Measurements from ENCODE around the gene RMC1.
"Not testable (repeated sequence)": the region's sequence is repeated elsewhere in the genome, so short reads cannot be mapped to it uniquely, and the experiment has no call there.

The RMC1 gene

DNA sequence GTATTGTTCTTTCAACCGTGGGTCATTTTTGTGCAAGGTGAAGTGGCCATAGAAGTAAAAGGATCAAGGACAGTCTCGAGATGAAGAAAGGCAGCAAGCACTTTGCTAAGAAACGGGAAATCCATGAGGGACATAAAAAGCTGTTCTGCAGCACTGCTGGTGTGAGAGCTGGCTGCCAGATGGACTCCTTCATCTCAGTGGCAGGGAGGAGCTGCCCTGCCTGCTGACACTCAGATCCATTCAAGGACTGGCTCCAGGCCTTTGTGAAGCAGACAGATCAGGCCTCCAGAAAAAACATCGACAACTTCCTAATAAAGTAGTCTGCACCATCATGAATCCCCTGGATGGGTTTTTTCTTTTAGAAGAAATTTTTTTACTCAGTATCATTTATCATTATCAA is 29.5 kb downstream of the RMC1 start:
- DNase-seq (ENCODE audit: low read depth in 2 of 2), result no peak

DNA sequence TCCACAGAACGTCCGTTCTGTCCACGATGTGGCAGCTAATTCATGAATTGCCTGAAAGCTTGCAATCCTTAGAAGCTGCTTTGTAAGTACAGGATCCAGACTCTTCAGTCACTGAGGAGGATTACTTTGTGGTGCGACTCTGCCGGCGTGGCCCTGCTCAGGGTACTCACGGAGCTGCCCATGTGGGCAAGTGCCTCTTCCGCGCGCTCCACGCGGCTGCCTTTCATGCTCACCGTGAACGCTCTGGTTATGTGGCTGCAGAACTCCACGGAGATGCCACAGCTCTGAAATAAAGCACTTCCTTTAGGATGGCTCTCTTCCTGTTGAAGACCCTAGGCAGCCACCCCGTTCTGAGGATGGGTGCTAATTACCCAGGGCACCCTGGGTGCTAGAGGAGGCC is 31.0 kb downstream of the RMC1 start:
- DNase-seq (ENCODE audit: low read depth in 2 of 2), result no peak

DNA sequence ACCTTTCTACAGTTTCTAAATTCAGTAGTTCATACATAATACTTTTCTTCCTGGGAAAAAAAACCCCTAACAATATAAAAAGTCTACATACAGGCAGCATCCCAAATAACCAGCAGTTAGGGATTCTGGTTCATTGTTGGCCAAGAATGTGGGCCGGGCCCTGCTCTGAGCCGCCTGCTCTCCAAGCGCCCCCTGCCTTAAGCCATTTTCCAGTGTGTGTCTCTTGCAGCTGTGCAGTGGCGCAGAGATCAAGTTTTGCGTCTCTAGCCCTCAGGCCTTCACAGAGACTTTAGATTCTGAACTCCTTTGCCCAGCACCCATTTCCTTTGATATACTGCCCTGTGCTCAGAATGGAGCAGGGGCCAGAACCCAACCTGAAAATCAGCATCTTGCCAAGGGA is 32.9 kb downstream of the RMC1 start:
- no peak for DNase-seq (ENCODE audit: low read depth in 2 of 2)

DNA sequence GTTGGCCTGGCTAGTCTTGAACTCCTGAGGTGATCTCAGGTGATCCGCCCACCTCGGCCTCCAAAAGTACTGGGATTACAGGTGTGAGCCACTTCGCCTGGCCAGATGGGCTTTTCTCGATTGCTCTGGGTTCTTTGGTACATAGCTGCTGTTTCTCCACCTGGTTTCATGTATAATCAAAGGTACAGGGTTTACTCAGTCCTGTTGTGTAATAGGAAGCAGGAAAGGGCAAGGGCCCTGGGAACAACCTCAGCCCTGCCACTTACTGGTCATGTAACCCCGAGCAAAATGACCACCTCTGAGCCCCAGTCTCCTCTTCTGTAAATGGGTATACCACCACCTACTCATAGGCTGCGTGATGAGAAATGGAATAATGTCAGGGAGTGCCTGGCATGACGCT is 34.0 kb downstream of the RMC1 start:
- DNase-seq (ENCODE audit: low read depth in 2 of 2), result no peak

DNA sequence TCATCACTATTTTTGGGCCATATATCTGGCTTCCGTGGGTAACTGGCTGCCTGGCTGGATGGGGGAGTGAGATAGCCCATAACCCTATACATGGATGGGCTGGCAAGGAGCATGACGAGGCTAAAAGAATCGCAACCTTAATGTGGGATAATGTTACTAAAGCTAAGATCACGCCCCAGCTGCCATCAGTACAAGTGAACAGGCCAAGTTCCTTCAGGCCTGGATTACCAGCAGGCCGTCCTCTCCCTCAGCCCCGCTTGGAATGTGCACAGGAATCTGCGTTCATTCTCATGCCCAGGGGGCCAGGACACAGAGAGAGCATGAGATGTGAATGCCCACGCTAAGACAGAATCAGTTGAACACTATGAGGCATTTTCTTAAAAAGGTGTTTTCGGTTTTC is 34.7 kb downstream of the RMC1 start:
- DNase-seq (ENCODE audit: low read depth in 2 of 2), result no peak

DNA sequence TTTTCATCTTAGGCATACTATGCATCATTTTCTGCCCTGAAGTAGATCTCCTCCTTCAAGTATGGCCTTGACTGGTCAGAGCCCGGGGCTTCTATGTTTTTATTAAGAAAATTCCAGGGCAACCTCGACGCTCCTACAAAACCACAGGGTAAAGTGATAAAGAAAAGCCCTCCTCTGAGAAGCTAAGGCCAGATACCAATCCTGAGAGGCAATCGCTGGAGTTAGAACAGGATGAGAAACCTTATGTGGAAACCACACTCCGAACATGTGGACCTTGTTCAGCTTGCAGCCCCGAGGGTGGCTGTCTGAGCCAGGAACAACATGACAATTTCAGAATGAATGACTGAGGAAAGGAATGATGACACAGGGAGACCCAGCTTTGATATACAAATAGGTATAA is 35.6 kb downstream of the RMC1 start:
- DNase-seq (ENCODE audit: low read depth in 2 of 2), result no peak

DNA sequence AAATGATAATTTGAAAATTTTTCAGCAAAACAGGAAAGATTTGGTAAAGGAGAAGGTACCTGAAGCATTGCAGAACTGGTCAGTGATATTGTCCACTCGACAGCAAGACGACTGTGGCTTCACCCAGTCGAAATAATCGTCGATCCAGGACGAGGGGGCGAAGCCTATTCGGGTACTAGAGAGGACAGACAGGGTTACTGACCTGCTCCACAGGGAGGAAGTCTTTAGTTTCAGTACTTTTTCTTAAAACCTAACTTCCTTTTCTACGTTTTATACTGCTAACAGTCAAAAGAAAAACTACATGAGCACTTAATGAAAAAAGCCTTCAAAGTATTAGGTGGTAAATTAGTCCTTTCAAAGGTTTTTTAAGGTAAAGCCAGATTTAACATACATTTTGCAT is 36.0 kb downstream of the RMC1 start:
- DNase-seq (ENCODE audit: low read depth in 2 of 2), result no peak

DNA sequence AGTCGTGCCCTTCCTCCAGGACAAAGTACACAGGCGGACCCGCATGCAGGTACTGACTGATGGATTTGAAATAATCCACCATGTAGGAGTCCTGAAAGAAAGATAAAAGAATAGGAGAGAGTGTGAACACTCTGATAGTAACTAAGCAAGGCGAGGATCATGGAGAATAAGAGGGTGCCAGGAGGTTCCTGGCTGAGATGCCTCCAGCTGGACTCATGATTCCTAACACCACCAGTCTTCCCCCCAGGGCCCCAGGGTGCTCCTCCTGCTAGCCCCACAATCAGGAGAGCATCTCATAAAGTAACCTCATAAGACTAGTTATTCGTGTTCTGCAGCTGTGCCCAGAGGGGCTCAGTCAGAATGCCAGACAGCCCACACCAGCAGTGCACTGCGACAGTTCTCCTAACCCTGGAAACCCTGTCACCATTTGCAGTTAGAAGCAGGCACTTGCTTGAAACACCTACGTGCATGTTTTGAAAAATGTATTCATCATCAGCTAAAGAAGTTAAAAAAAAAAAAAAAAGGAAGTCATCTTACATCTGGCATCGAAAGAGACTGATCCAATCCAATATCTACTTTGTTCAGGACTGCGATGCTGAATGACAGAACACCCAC is 36.7 kb downstream of the RMC1 start:
- DNase-seq (ENCODE audit: low read depth in 2 of 2), result no peak

DNA sequence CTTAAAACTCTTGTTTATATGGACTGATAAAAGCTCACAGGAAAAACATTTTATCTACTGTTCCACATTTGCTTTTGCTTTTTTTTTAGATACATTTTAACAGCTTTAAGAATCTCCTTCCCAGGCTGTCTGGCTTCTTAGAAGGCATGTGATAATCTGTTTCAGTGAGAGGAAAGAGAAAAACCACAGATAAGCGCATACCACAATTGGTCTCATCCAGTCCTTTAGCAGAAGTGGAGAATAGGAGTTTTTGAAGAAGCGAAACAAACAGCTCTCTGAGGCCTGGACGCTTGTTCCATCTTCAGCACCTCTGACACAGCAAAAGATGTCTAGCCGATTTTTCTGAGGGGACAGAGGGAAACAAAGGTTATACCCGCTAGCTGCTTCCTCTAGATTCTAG is 37.6 kb downstream of the RMC1 start:
- DNase-seq (ENCODE audit: low read depth in 2 of 2), result no peak

DNA sequence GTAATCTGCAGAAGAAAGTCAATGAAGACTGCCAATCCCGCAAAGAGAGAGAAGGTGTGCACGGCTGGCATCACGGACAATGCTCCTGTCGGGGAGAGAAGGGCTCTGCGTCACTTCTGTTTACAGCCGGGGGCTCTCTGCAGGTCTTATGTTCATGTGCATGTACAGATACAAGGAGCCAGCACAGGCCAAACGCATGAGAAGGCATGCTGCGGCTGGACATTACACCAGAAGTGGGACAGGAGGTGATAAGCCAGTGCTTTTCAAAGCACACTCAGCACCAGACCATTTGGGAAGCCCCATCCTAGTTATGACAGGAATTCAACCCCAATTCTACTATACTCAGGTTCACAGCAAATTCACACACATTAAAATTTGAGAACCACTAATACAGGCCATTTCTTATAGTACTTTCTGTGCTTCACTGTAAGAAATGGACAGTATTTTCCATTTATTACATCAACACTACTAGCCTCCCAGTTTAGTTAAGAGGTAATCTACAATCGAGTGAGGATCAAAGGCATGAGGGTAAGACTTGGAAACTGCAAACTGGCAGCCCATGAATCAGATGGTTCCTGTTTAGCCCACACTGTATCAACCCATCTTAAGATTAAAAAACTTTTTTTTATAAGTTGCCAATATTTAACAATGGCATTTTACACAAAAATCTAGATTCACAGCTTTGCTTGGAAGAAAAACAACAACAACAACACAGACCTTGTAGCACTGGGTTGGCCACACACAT is 38.2 kb downstream of the RMC1 start:
- no peak for DNase-seq (ENCODE audit: low read depth in 2 of 2)

DNA sequence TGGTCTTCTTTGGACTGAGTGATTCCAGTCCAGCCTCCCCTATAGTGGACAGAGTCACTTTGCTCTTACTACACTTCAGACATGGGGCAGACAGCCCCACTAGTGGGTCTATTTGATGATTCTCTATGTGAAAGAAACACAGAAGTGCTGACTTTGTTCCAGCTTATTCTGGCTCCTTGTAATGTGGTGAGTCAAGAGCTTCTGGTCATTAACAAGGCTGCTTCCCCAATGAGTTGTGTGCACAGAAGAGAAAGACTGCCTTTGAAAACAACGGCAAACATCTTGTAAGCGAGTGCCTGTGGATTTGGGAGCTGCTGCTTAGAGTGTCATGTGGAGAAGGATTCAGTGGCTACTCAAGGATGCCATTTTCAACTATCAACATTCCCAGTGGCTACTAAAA is 39.1 kb downstream of the RMC1 start:
- no peak for DNase-seq (ENCODE audit: low read depth in 2 of 2)

DNA sequence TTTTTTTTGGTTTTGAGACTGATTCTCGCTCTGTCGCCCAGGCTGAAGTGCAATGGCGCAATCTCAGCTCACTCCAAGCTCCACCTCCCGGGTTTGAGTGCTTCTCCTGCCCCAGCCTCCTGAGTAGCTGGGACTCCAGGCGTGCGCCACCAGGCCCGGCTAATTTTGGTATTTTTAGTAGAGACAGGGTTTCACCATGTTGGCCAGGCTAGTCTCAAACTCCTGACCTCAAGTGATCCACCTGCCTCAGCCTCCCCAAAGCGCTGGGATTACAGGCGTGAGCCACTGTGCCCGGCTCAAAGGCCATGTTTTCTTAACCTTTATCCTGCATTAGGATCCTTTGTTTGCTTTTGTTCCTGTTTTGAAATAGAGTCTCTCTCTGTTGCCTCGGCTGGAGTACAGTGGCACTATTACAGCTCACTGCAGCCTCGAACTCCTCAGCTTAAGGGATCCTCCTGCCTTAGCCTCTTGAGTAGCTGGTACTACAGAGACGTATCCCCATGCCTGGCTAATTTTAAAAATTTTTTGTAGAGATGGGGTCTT is 42.0 kb downstream of the RMC1 start:
- DNase-seq (ENCODE audit: low read depth in 2 of 2), result no peak

DNA sequence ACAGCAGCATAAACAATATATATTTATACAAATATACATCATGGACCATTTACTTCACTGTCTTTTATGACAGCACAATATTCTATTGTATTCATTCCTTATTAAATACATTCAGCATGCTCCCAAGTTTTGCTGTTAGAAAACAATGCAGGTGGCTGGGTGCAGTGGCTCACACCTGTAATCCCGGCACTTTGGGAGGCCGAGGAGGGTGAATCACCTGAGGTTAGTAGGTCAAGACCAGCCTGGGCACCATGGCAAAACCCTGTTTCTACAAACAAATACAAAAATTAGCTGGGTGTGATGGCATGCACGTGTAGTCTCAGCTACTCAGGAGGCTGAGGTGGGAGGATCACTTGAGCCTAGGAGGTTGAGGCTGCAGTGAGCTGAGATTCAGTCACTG is 44.0 kb downstream of the RMC1 start:
- no peak for DNase-seq (ENCODE audit: low read depth in 2 of 2)

DNA sequence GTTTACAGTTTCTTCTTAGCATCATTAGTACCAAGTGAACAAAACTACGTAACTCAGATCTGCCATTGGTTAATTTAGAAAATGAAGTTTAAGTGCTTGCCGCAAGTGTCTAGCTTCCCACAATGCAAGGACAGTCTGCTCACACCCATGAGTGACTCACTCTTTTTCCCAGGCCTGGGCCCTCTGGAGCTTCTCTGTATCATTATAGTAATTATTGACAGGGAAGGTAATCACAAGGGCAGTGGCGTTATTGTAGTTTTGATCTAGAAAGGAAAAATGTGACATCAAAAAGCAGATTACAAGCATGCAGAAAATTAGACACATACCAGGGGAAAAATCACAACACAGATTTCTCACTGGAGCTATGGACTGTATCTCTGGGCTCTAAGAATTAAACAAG is 44.5 kb downstream of the RMC1 start:
- DNase-seq (ENCODE audit: low read depth in 2 of 2), result no peak

DNA sequence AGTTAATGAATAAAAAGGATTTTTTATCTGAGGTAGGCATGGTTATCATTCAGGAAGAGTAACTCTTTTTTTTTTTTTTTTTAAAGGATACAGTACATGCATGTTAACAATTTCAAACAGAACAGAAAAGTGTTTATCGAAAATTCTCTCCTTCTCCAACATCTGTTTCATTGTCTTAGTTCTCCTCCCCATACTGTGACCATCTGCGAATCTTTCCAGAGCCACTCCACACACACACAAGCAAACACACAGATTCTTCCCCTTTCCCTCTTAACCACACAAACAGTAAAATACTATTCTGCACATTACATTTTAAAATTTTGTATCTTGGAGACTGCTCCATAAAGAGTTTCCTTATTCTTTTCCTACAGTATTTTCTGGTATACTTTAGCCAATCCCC is 45.0 kb downstream of the RMC1 start:
- no peak for DNase-seq (ENCODE audit: low read depth in 2 of 2)

DNA sequence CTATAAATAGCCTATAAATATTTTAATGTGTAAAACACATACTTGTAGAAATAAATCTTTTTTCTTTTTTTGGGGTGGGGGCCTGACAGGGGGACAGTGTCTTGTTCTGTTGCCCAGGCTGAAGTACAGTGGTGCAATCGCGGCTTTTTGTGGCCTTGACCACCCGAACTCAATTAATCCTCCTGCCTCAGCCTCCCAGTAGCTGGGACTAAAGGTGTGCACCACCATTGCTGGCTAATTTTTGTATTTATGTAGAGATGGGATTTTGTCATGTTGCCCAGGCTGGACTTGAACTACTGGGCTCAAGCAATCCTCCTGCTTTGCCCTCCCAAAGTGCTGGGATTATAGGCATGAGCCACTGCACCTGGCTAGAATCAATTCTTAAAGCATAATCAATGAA is 45.4 kb downstream of the RMC1 start:
- DNase-seq (ENCODE audit: low read depth in 2 of 2), result no peak

DNA sequence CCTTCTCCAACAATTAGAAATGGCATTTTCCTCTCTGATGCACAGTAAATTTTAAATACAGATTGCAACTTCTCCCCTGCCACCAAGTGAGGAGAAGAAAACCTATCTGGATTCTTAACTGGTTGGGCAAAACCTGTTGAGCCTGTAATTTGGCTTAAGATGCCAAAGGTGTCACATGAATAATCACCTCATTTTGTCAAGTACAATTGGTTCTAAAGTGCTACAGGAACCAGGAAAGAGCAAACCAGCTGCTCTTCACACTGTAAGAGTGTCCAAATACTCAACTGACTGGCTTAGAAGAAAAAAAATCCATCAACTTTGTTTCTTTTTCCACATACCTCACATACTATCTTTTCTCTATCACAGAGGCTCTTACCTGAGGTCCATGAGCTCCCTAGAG is 47.6 kb downstream of the RMC1 start:
- DNase-seq (ENCODE audit: low read depth in 2 of 2), result no peak

DNA sequence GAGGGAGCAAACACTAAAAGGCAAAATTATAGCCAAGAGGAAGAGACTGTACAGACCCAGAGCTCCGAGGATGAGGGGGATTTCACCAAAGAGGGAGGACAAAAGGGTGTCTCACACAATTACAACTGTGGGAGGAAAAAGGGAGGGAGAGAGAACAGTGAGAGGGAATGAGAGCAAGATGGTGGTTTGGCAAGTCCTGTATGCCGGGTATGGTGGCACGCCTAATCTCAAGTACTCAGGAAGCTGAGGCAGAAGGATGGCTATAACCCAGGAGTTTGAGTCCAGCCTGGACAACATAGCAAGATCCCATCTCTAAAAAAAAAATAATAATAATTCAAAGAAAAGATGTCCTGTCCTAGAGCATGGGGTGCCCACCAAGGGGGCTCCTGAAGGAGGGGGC is 48.7 kb downstream of the RMC1 start:
- no peak for DNase-seq (ENCODE audit: low read depth in 2 of 2)

DNA sequence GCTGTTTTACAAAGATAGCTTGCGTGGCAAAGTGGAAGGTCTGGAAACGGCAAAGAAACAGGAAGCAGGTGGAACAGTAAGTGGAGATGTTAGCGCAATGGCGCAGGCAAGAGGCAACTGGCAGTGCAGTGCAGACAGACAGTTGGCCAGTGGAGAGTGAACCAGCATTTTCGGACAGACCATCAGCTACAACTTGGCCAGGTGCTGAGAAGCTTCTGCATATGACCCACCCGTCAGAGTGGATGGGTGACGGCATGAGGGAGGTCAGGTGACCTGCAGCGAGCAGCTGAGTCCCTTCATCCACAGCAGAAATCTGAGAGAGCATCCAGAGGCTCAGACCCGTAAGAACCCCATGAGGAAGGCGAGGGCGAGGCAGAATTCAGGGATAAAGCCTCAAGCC is 49.2 kb downstream of the RMC1 start:
- no peak for DNase-seq (ENCODE audit: low read depth in 2 of 2)

DNA sequence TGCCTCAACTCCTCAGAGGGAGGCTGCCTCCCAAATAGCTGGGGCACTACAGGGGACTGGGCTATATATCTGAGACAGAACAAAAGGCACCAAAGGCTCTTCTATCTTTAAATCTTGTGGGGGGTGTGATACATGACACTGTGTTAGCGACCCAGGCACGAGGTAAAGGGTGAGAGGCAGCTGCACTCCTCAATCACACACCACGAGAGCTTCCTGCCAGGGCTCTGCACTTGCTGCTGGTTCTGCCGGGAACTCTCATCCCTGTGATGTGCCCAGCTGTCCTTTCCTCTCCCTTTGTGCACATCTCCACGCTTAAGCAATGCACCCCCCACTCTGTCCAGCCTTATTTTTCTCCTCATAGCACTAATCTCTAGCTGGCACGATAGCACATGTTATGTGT is 50.6 kb downstream of the RMC1 start:
- DNase-seq (ENCODE audit: low read depth in 2 of 2), result no peak

DNA sequence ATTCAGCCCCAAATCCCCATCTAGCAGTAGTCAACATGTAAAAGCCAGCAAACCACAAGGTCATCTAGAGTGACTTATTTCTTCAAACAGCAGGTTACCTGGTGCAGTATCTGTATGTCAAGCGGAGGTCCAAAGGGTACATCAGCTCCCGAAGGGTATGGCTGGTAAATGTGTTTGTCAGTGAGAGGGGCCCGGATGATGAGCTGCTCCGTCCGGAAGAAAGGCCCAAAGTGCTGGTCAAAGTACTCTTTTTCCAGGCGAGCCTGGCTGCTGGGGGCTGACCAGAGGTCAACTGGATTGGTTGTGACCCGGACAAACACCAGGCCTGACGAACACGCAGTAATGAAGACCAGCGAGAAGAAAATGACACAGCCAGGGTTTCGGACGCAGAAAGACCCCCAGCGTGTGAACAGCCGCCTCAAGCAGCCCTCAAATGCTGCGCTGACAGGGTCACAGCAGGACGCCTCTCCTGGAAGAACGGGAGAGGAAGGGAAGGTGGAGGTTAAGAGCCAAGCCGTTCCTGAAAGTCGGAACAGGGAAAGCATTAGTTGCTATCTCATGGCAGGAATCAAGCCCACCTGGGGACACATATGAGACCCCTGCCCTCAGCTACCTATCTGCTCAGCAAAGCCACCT is 53.0 kb downstream of the RMC1 start:
- DNase-seq (ENCODE audit: low read depth in 2 of 2), result no peak

DNA sequence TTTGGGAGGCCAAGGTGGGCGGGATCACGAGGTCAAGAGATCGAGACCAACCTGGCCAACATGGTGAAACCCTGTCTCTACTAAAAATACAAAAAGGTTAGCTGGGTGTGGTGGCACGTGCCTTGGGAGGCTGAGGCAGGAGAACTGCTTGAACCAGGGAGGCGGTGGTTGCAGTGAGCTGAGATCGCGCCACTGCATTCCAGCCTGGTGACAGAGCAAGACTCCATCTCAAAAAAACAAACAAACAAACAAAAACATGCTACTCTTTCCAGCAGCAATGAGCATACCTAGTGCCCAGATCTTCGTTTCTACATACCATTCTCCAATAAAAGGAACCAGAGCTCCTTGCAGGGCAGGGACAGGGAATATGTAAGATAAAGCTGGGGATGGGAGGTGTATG is 54.2 kb downstream of the RMC1 start:
- not testable (repeated sequence) for DNase-seq (ENCODE audit: low read depth in 2 of 2)

DNA sequence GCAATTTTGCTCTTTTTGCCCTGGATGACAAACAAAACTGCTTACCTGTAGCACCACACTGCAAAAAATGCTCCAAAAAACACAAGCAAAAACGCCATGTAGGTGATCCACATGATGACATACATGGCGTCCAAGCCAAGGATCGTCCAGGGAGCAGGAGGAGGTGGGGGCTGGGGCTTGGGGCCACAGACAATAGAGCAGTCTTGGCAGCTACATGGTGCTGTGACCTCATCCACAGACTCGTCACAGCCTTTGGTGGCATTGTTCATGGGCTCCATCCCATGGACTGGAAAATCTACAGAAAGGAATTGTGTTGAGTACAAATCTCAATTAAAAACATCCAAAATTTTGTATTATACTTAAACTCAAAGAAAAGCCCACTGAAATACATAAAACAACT is 56.9 kb downstream of the RMC1 start:
- no peak for DNase-seq (ENCODE audit: low read depth in 2 of 2)
